Measurements from ENCODE around the gene CLP1. TPM values are rescaled to one million over a fixed set of nuclear protein-coding genes. Genes with fewer than 3 reads are reported as not detected.
"Not testable (repeated sequence)": the region's sequence is repeated elsewhere in the genome, so short reads cannot be mapped to it uniquely, and the experiment has no call there.

Gene CLP1
- total and polyA plus RNA-seq, 12 donors, result 2.9 to 9.0 (median 7.1) TPM

DNA sequence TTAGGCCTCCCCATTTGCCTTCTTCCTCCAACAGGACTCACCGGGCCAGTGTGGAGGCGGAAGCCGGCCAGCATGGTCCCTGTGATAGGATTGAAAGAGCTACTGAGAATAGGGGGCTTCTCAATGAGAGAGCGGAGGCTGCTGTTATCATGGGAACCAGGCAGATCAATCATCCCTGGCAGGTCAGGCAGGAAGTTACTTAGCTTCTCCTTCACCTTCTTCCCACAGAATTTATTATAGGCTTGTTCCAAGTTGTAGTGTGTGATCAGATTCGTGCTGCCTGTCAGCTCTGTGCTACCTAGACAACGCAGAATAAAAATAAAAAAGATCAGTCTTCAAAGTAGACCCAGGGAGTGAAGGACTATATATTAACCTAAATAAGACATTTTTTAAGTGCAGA is 47.4 kb downstream of the CLP1 start:
- 89% methylated on average over 6 of the region's 6 CpGs for WGBS, 2 donors
- intact Hi-C loops (cut with DNase I), result loop anchor here in 1 of 10 donors (5.0 kb wide), 1 partner anchor 33 kb away; no protein-coding TSS in a partner anchor

DNA sequence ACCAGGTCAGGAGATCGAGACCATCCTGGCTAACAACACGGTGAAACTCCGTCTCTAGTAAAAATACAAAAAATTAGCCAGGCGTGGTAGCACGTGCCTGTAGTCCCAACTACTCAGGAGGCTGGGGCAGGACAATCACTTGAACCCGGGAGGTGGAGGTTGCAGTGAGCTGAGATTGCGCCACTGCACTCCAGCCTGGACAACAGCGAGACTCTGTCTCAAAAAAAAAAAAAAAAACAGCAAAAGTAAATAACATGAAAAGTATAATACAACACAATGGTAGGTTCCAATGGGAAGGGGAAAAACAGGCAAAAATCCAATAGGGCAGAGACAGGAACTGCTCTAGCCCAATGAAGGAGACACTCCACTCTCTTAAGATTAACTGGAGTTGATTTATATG is 47.9 kb downstream of the CLP1 start:
- H3K27ac ChIP-seq, H3K27me3 ChIP-seq, H3K9me3 ChIP-seq, ATAC-seq, DNase-seq, H3K4me3 ChIP-seq: not testable (repeated sequence)
- Histone ChIP-seq H3K4me1 (peaks cover 0 to 19% (median 2%) of the 10 kb centered on the region in 9 donors), H3K36me3 (peaks cover 0 to 88% (median 18%) of the 10 kb centered on the region in 9 donors)
- intact Hi-C loops (cut with DNase I), result loop anchor here in 1 of 10 donors (5.0 kb wide), 1 partner anchor 33 kb away; no protein-coding TSS in a partner anchor
- 91 to 95% methylated on average over 8 of the region's 8 CpGs for WGBS, 2 donors

More for the DNA sequence above, 47.4 kb downstream of the CLP1 start:
- ATAC-seq, result no peak
- H3K9me3 ChIP-seq, result no peaks in the 10 kb centered on the region
- H3K4me1 ChIP-seq, result peaks cover 0 to 14% (median 0%) of the 10 kb centered on the region in 9 donors
- no peak for DNase-seq
- no peak overlapping the region for H3K4me3 ChIP-seq
- TF ChIP-seq, protein P1, sequence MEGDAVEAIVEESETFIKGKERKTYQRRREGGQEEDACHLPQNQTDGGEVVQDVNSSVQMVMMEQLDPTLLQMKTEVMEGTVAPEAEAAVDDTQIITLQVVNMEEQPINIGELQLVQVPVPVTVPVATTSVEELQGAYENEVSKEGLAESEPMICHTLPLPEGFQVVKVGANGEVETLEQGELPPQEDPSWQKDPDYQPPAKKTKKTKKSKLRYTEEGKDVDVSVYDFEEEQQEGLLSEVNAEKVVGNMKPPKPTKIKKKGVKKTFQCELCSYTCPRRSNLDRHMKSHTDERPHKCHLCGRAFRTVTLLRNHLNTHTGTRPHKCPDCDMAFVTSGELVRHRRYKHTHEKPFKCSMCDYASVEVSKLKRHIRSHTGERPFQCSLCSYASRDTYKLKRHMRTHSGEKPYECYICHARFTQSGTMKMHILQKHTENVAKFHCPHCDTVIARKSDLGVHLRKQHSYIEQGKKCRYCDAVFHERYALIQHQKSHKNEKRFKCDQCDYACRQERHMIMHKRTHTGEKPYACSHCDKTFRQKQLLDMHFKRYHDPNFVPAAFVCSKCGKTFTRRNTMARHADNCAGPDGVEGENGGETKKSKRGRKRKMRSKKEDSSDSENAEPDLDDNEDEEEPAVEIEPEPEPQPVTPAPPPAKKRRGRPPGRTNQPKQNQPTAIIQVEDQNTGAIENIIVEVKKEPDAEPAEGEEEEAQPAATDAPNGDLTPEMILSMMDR (IDR thresholded peaks at IDR 0.05), result no peak
- H3K27ac ChIP-seq, result no peak overlapping the region
- H3K36me3 ChIP-seq, result peaks cover 0 to 93% (median 20%) of the 10 kb centered on the region in 9 donors
- no peaks in the 10 kb centered on the region for H3K27me3 ChIP-seq

DNA sequence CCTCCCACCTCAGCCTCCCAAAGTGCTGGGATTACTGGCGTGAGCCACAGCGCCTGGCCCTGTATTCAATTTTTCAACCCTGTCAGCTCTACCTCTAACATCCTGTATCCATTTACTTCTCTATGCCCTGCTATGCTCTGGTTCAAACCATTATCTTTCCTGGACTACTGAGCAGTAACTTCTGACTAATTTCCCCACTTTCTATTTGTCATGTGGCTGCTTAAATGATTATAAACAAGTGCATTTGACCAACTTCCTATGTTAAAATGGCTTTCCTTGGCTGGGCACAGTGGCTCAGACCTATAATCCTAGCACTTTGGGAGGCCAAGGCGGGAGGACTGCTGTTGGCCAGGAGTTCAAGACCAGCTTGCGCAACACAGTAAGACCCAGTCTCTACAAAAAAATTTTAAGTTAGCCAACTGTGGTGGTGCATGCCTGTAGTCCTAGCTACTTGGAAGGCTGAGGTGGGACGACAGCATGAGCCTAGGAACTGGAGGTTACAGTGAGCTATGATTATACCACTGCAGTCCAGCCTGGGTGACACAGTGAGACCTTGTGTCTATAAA is 52.3 kb downstream of the CLP1 start:
- no peak for ATAC-seq
- no peaks in the 10 kb centered on the region for H3K27me3 ChIP-seq
- H3K4me1 ChIP-seq, result peaks cover 7 to 50% (median 33%) of the 10 kb centered on the region in 9 donors
- peaks cover 0 to 43% (median 2%) of the 10 kb centered on the region in 9 donors for H3K36me3 ChIP-seq
- DNase-seq, result no peak
- WGBS, 2 donors, result 93 to 97% methylated on average over 5 of the region's 5 CpGs
- intact Hi-C loops (cut with DNase I), result loop anchor here in 4 of 10 donors (5.0 kb wide), 2 partner anchors 38 to 43 kb away; partner anchors contain the start of gene ZDHHC5 (in 3 of the 4)
- TF ChIP-seq, protein P1 (IDR thresholded peaks at IDR 0.05), result no peak
- H3K9me3 ChIP-seq, result no peaks in the 10 kb centered on the region
- no peak overlapping the region for H3K27ac ChIP-seq
- H3K4me3 ChIP-seq, result no peak overlapping the region

Small RNA genes lying within 50 kb of the gene (microRNA-seq; reads per million reads assigned to microRNA genes)
- 7,407 to 10,140 reads per million in 2 donors for gene MIR130A

Other genes starting within 250 kb of the CLP1 start
- 10 to 100 TPM; 12.1 to 36.2 (median 19.8) TPM for gene SLC43A3, start 230.6 kb upstream of the CLP1 start, total RNA-seq
- gene SLC43A3, start 230.6 kb upstream of the CLP1 start, polyA plus RNA-seq, result 10 to 100 TPM; 16.6 to 24.7 TPM
- gene RTN4RL2, start 197.2 kb upstream of the CLP1 start, total RNA-seq, result 1 to 10 TPM in 3 of 10 donors, under 1 TPM in 7; 0.33 to 1.5 (median 0.87) TPM
- 1 to 10 TPM in 1 of 2 donors, under 1 TPM in 1; 0.88 to 1.3 TPM for gene RTN4RL2, start 197.2 kb upstream of the CLP1 start, polyA plus RNA-seq
- gene SLC43A1, start 142.1 kb upstream of the CLP1 start, total RNA-seq, result 1 to 10 TPM; 3.4 to 8.9 (median 4.7) TPM
- gene SLC43A1, start 142.1 kb upstream of the CLP1 start, polyA plus RNA-seq, result 10 to 100 TPM in 1 of 2 donors, 1 to 10 TPM in 1; 6.7 to 16.5 TPM
- gene TIMM10, start 127.0 kb upstream of the CLP1 start, total RNA-seq, result 10 to 100 TPM; 38.0 to 76.6 (median 51.5) TPM
- 100 to 1,000 TPM in 1 of 2 donors, 10 to 100 TPM in 1; 22.9 to 163 TPM for gene TIMM10, start 127.0 kb upstream of the CLP1 start, polyA plus RNA-seq
- gene SMTNL1, start 120.2 kb upstream of the CLP1 start, total RNA-seq, result not detected
- gene SMTNL1, start 120.2 kb upstream of the CLP1 start, polyA plus RNA-seq, result not detected
- gene UBE2L6, start 90.1 kb upstream of the CLP1 start, total RNA-seq, result 100 to 1,000 TPM in 1 of 10 donors, 10 to 100 TPM in 8, 1 to 10 TPM in 1; 9.7 to 156 (median 17.7) TPM
- 10 to 100 TPM; 14.1 to 19.3 TPM for gene UBE2L6, start 90.1 kb upstream of the CLP1 start, polyA plus RNA-seq
- 100 to 1,000 TPM in 4 of 10 donors, 10 to 100 TPM in 6; 39.8 to 197 (median 71.6) TPM for gene SERPING1, start 60.1 kb upstream of the CLP1 start, total RNA-seq
- gene SERPING1, start 60.1 kb upstream of the CLP1 start, polyA plus RNA-seq, result 100 to 1,000 TPM; 167 to 184 TPM
- gene YPEL4, start 7.8 kb upstream of the CLP1 start, total RNA-seq, result 1 to 10 TPM in 2 of 10 donors, under 1 TPM in 7, not detected in 1; 0.17 to 1.1 (median 0.55) TPM
- 1 to 10 TPM in 1 of 2 donors, under 1 TPM in 1; 0.43 to 3.4 TPM for gene YPEL4, start 7.8 kb upstream of the CLP1 start, polyA plus RNA-seq
- 10 to 100 TPM; 32.6 to 56.5 (median 41.6) TPM for gene ZDHHC5, start 10.4 kb downstream of the CLP1 start, total RNA-seq
- 10 to 100 TPM; 22.3 to 31.6 TPM for gene ZDHHC5, start 10.4 kb downstream of the CLP1 start, polyA plus RNA-seq
- 1 to 10 TPM; 5.2 to 9.7 (median 8.4) TPM for gene MED19, start 54.5 kb downstream of the CLP1 start, total RNA-seq
- gene MED19, start 54.5 kb downstream of the CLP1 start, polyA plus RNA-seq, result 10 to 100 TPM in 1 of 2 donors, 1 to 10 TPM in 1; 5.2 to 18.3 TPM
- 100 to 1,000 TPM in 1 of 10 donors, 10 to 100 TPM in 9; 58.7 to 103 (median 69.0) TPM for gene TMX2, start 54.8 kb downstream of the CLP1 start, total RNA-seq
- gene TMX2, start 54.8 kb downstream of the CLP1 start, polyA plus RNA-seq, result 100 to 1,000 TPM in 1 of 2 donors, 10 to 100 TPM in 1; 45.4 to 105 TPM
- gene SELENOH, start 83.7 kb downstream of the CLP1 start, total RNA-seq, result 10 to 100 TPM; 69.8 to 99.0 (median 77.5) TPM
- 10 to 100 TPM; 76.8 to 93.7 TPM for gene SELENOH, start 83.7 kb downstream of the CLP1 start, polyA plus RNA-seq
- gene BTBD18, start 94.1 kb downstream of the CLP1 start, total RNA-seq, result not detected
- not detected for gene BTBD18, start 94.1 kb downstream of the CLP1 start, polyA plus RNA-seq
- gene CTNND1, start 104.0 kb downstream of the CLP1 start, total RNA-seq, result 10 to 100 TPM; 56.7 to 85.6 (median 65.2) TPM
- 10 to 100 TPM; 28.9 to 30.7 TPM for gene CTNND1, start 104.0 kb downstream of the CLP1 start, polyA plus RNA-seq

Measured in heart right ventricle (tissue), 16 donors.